Measurements from ENCODE around the gene COX4I1.

DNA sequence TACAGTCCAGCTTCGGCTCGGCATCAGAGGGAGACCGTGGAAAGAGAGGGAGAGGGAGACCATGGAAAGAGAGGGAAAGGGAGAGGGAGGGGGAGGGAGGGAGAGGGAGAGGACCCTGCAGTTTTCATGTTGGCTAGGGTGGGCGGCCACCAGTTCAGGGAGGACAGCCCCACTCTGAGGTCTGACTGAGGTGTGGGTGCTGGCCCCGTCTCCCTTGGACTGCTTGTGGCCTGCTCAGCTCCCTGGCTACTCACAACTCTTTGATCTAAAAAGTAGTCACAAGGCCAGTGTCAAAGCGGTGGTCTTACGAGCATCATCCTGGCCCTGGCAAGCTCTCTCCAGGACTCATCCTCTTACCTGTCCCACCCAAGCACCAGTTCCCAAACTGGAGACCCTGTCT lies 9.4 kb downstream of the COX4I1 start:
- TF ChIP-seq CTCF (IDR thresholded peaks at IDR 0.05) = no peak
- no peak for TF ChIP-seq EZH2 (IDR thresholded peaks at IDR 0.05; ENCODE audit: borderline replicate concordance, insufficient read depth, low read depth, low read length, poor library complexity, severe bottlenecking)

All from B cell (primary cell).